ENCODE results near the gene KANK4. TPM values are rescaled to one million over a fixed set of nuclear protein-coding genes. Genes with fewer than 3 reads are reported as not detected.

Gene KANK4
- total RNA-seq, 2 donors from 2014 or later = 0.96 to 1.7 TPM

DNA sequence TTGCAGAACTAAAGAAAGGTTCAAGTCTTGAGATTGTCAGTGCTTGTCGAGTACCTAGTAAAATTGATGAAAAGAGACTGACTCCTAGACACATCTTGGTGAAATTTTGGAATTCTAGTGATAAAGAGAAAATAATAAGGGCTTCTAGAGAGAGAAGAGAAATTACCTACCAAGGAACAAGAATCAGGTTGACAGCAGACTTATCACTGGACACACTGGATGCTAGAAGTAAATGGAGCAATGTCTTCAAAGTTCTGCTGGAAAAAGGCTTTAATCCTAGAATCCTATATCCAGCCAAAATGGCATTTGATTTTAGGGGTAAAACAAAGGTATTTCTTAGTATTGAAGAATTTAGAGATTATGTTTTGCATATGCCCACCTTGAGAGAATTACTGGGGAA is 108.3 kb downstream of the KANK4 start:
- no peaks in the 10 kb centered on the region for H3K36me3 ChIP-seq
- no peaks in the 10 kb centered on the region for H3K27me3 ChIP-seq
- H3K4me3 ChIP-seq = no peak overlapping the region
- H3K27ac ChIP-seq = no peak overlapping the region
- no peaks in the 10 kb centered on the region for H3K4me1 ChIP-seq
- TF ChIP-seq, protein P1, sequence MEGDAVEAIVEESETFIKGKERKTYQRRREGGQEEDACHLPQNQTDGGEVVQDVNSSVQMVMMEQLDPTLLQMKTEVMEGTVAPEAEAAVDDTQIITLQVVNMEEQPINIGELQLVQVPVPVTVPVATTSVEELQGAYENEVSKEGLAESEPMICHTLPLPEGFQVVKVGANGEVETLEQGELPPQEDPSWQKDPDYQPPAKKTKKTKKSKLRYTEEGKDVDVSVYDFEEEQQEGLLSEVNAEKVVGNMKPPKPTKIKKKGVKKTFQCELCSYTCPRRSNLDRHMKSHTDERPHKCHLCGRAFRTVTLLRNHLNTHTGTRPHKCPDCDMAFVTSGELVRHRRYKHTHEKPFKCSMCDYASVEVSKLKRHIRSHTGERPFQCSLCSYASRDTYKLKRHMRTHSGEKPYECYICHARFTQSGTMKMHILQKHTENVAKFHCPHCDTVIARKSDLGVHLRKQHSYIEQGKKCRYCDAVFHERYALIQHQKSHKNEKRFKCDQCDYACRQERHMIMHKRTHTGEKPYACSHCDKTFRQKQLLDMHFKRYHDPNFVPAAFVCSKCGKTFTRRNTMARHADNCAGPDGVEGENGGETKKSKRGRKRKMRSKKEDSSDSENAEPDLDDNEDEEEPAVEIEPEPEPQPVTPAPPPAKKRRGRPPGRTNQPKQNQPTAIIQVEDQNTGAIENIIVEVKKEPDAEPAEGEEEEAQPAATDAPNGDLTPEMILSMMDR (IDR thresholded peaks at IDR 0.05) = no peak
- no peaks in the 10 kb centered on the region for H3K9me3 ChIP-seq
- no peak overlapping the region for H3K9ac ChIP-seq (ENCODE audit: low read depth in 2 of 2, low read length in 2 of 2)
- intact Hi-C loops (cut with DNase I) = no loop called here
- DNase-seq = no peak

DNA sequence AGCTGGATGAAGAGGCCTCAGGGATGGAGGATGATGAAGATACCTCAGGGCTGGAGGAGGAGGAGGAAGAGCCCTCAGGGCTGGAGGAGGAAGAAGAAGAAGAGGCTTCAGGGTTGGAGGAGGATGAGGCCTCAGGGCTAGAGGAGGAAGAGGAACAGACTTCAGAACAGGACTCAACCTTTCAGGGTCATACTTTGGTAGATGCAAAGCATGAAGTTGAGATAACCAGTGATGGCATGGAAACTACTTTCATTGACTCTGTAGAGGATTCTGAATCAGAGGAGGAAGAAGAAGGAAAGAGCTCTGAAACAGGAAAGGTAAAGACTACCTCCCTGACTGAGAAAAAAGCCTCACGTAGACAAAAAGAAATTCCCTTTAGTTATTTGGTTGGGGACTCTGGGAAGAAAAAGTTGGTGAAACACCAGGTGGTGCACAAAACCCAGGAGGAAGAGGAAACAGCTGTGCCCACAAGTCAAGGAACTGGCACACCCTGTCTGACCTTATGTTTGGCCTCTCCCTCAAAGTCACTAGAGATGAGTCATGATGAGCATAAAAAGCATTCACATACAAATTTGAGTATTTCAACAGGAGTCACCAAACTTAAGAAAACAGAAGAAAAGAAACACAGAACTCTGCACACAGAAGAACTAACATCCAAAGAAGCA is 109.2 kb downstream of the KANK4 start:
- H3K9me3 ChIP-seq = no peaks in the 10 kb centered on the region
- no peak overlapping the region for H3K4me3 ChIP-seq
- no peak for DNase-seq
- no peak overlapping the region for H3K9ac ChIP-seq (ENCODE audit: low read depth in 2 of 2, low read length in 2 of 2)
- no peaks in the 10 kb centered on the region for H3K27me3 ChIP-seq
- TF ChIP-seq, protein P1 (IDR thresholded peaks at IDR 0.05) = no peak
- no peaks in the 10 kb centered on the region for H3K4me1 ChIP-seq
- H3K36me3 ChIP-seq = no peaks in the 10 kb centered on the region
- intact Hi-C loops (cut with DNase I) = no loop called here
- no peak overlapping the region for H3K27ac ChIP-seq

DNA sequence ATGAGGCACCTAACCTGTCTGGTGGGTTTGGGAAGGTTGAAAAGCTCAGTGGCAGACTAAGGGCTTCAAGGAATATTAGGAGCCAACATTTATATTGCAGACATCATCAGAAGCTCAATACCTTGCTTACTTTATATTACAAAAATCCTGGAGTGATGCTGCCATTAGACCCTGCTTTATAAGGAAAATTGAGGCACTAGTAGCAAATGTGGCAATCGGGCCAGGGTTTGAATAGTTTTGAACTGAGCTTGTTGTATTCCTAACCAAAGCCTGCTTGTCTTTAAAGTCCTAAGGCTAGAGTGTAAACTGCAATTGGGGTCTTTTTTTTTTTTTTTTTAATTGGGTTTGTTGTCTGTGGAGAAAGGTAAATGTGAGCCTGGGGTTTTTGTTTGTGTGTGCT is 110.3 kb downstream of the KANK4 start:
- DNase-seq = no peak
- Histone ChIP-seq H3K36me3 (no peaks in the 10 kb centered on the region), H3K4me1 (no peaks in the 10 kb centered on the region), H3K27ac (no peak overlapping the region), H3K9ac (ENCODE audit: low read depth in 2 of 2, low read length in 2 of 2) (no peak overlapping the region), H3K27me3 (no peaks in the 10 kb centered on the region), H3K9me3 (no peaks in the 10 kb centered on the region), H3K4me3 (no peak overlapping the region)
- TF ChIP-seq, protein P1 (IDR thresholded peaks at IDR 0.05) = no peak
- intact Hi-C loops (cut with DNase I) = no loop called here

DNA sequence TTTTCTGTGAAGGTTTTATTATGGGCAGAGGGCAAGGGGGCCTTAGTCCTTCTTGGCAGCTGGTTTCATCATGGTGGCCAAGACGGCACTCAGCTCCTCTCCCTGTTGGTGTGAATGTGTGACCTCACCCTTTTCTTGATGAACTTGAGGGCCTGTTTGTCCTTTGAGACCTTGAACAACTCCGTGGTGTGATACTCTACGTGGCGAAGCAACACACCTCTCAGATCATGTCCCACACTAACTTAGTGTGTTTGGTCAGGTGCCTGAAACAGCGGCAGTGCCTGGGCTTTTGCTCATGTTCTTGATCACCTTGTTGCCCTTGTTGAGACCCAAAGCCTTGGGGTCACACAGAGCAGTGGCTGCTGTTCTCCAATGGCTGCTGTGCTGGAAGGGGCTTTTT is 111.1 kb downstream of the KANK4 start:
- H3K27me3 ChIP-seq = no peaks in the 10 kb centered on the region
- TF ChIP-seq, protein P1 (IDR thresholded peaks at IDR 0.05) = no peak
- no peak overlapping the region for H3K9ac ChIP-seq (ENCODE audit: low read depth in 2 of 2, low read length in 2 of 2)
- H3K4me1 ChIP-seq = no peaks in the 10 kb centered on the region
- no peaks in the 10 kb centered on the region for H3K36me3 ChIP-seq
- intact Hi-C loops (cut with DNase I) = no loop called here
- no peaks in the 10 kb centered on the region for H3K9me3 ChIP-seq
- no peak overlapping the region for H3K27ac ChIP-seq
- H3K4me3 ChIP-seq = no peak overlapping the region
- no peak for DNase-seq

DNA sequence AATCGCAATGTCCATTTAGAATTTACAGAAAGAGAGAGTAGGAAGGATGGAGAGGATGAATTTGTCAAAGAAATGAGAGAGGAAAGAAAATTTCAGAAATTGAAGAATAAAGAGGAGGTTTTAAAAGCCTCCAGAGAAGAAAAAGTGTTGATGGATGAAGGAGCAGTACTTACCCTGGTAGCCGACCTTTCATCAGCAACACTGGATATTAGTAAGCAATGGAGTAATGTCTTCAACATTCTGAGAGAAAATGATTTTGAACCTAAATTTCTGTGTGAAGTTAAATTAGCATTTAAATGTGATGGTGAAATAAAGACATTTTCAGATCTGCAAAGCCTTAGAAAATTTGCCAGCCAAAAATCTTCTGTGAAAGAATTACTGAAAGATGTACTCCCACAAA is 112.0 kb downstream of the KANK4 start:
- Histone ChIP-seq H3K4me1 (no peaks in the 10 kb centered on the region), H3K4me3 (no peak overlapping the region), H3K9me3 (no peaks in the 10 kb centered on the region), H3K27me3 (no peaks in the 10 kb centered on the region), H3K27ac (no peak overlapping the region), H3K36me3 (no peaks in the 10 kb centered on the region), H3K9ac (ENCODE audit: low read depth in 2 of 2, low read length in 2 of 2) (no peak overlapping the region)
- intact Hi-C loops (cut with DNase I) = no loop called here
- TF ChIP-seq, protein P1 (IDR thresholded peaks at IDR 0.05) = no peak
- no peak for DNase-seq
